Osteoblast (primary cell): ENCODE measurements around the gene TPGS2. TPM values are rescaled to one million over a fixed set of nuclear protein-coding genes. Genes with fewer than 3 reads are reported as not detected.
A peak's percentile ranks its signal among the peaks of the same experiment; 100 is the strongest.

Experiments used
- DNase-seq: peaks from one replicate; pipeline ENCODE4 v3.0.0; 2011; ENCODE audit warnings: low spot score, mixed read lengths; ENCODE audit not compliant: insufficient read length; ENCODE audit errors: missing footprints
- H2AFZ ChIP-seq: 2 replicates; pipeline ENCODE4 v1.6.0; 2011; ENCODE audit warnings: mild to moderate bottlenecking, low read length
- H3K27ac ChIP-seq: 2 replicates; pipeline ENCODE4 v1.5.1; 2011; ENCODE audit warnings: mild to moderate bottlenecking, low read depth, low read length, moderate library complexity
- H3K27me3 ChIP-seq: 2 replicates; pipeline ENCODE4 v1.6.0; 2012; ENCODE audit warnings: mild to moderate bottlenecking, control low read depth, inconsistent platforms, low read length, moderate library complexity; ENCODE audit not compliant: insufficient read depth
- H3K36me3 ChIP-seq: 2 replicates; pipeline ENCODE4 v1.5.1; 2011; ENCODE audit warnings: mild to moderate bottlenecking, low read length, control low read depth, moderate library complexity; ENCODE audit not compliant: insufficient read depth
- H3K4me1 ChIP-seq: 2 replicates; pipeline ENCODE4 v1.5.1; 2011; ENCODE audit warnings: mild to moderate bottlenecking, low read length, control low read depth, moderate library complexity; ENCODE audit not compliant: insufficient read depth
- H3K4me2 ChIP-seq: 2 replicates; pipeline ENCODE4 v1.6.0; 2011; ENCODE audit warnings: mild to moderate bottlenecking, low read length; ENCODE audit not compliant: insufficient read depth
- H3K4me3 ChIP-seq: fragments of 200-600 bp; sonication (generic); 3 replicates; pipeline ENCODE4 v1.5.1; 2012; ENCODE audit warnings: mild to moderate bottlenecking, low read length, inconsistent platforms; ENCODE audit not compliant: insufficient read depth
- H3K79me2 ChIP-seq: 2 replicates; pipeline ENCODE4 v1.6.0; 2012; ENCODE audit warnings: mild to moderate bottlenecking, low read length, control low read depth, inconsistent platforms; ENCODE audit not compliant: insufficient read depth
- H3K9me3 ChIP-seq: 2 replicates; pipeline ENCODE4 v1.5.1; 2011; ENCODE audit warnings: low read depth, low read length, control low read depth
- H4K20me1 ChIP-seq: 2 replicates; pipeline ENCODE4 v1.6.0; 2012; ENCODE audit warnings: mild to moderate bottlenecking, low read length, control low read depth; ENCODE audit not compliant: insufficient read depth
- CTCF ChIP-seq: IDR thresholded peaks from 2 replicates; pipeline ENCODE4 v1.5.1; 2011; ENCODE audit warnings: mild to moderate bottlenecking, low read depth, low read length, moderate library complexity; ENCODE audit errors: extremely low read depth
- total RNA-seq: library from RNA; depleted of rRNA; stranded (reverse); fragments of >200 nt; gene quantifications from 2 replicates; pipeline ENCODE4 v1.2.3, GENCODE V29; 2012

TPGS2 gene
- total RNA-seq, 1 donor: 98.8 TPM

- H4K20me1 ChIP-seq: no peaks in the 10 kb centered on the region
- no peaks in the 10 kb centered on the region for H3K4me1 ChIP-seq
- H3K27ac ChIP-seq: no peak overlapping the region
- no peak overlapping the region for H3K4me3 ChIP-seq
- DNase-seq: no peak
- no peak for TF ChIP-seq CTCF
- H2AFZ ChIP-seq: no peak overlapping the region
- no peak overlapping the region for H3K4me2 ChIP-seq
- no peaks in the 10 kb centered on the region for H3K79me2 ChIP-seq
- H3K9me3 ChIP-seq: no peaks in the 10 kb centered on the region
- H3K27me3 ChIP-seq: no peaks in the 10 kb centered on the region
- H3K36me3 ChIP-seq: no peaks in the 10 kb centered on the region
Observed at GRCh38 chr18:36867056-36867455, 38.3 kb upstream of the TPGS2 start.

- H3K9me3 ChIP-seq: no peaks in the 10 kb centered on the region
- H3K4me1 ChIP-seq: no peaks in the 10 kb centered on the region
- H3K36me3 ChIP-seq: no peaks in the 10 kb centered on the region
- no peaks in the 10 kb centered on the region for H4K20me1 ChIP-seq
- no peak overlapping the region for H3K27ac ChIP-seq
- no peaks in the 10 kb centered on the region for H3K79me2 ChIP-seq
- TF ChIP-seq CTCF: no peak
- H3K4me2 ChIP-seq: no peak overlapping the region
- DNase-seq: no peak
- H2AFZ ChIP-seq: no peak overlapping the region
- H3K27me3 ChIP-seq: no peaks in the 10 kb centered on the region
- no peak overlapping the region for H3K4me3 ChIP-seq
Observed at GRCh38 chr18:36862182-36862581, 33.4 kb upstream of the TPGS2 start.

- Histone ChIP-seq H3K27ac (no peak overlapping the region), H3K4me2 (no peak overlapping the region), H3K79me2 (no peaks in the 10 kb centered on the region), H3K4me3 (no peak overlapping the region), H3K9me3 (no peaks in the 10 kb centered on the region), H3K36me3 (no peaks in the 10 kb centered on the region), H4K20me1 (no peaks in the 10 kb centered on the region), H2AFZ (no peak overlapping the region), H3K4me1 (no peaks in the 10 kb centered on the region), H3K27me3 (no peaks in the 10 kb centered on the region)
- DNase-seq: no peak
- TF ChIP-seq CTCF: no peak
Observed at GRCh38 chr18:36856815-36857214, 28.0 kb upstream of the TPGS2 start.

GRCh38 chr18:36851202-36851590 lies 22.4 kb upstream of the TPGS2 start:
- H3K4me1 ChIP-seq: peaks cover 18% of the 10 kb centered on the region
- no peak overlapping the region for H2AFZ ChIP-seq
- no peaks in the 10 kb centered on the region for H3K36me3 ChIP-seq
- H4K20me1 ChIP-seq: no peaks in the 10 kb centered on the region
- no peak overlapping the region for H3K4me2 ChIP-seq
- peak overlapping the region; percentile 50 for H3K27ac ChIP-seq
- no peak overlapping the region for H3K4me3 ChIP-seq
- DNase-seq: peak; percentile 13
- H3K9me3 ChIP-seq: no peaks in the 10 kb centered on the region
- no peaks in the 10 kb centered on the region for H3K79me2 ChIP-seq
- no peak for TF ChIP-seq CTCF
- H3K27me3 ChIP-seq: no peaks in the 10 kb centered on the region
